Omental fat pad (tissue), 4 donors: ENCODE results near the gene P2RY2. TPM values are rescaled to one million over a fixed set of nuclear protein-coding genes. Genes with fewer than 3 reads are reported as not detected.
"Not testable (repeated sequence)": the region's sequence is repeated elsewhere in the genome, so short reads cannot be mapped to it uniquely, and the experiment has no call there.

Experiments
- ATAC-seq: fragments of 150-250 bp; one replicate; pipeline ENCODE4 v1.9.1; 2016; ENCODE audit warnings: mild to moderate bottlenecking, moderate library complexity; ENCODE audit not compliant: low FRiP score
- DNase-seq: peaks from one replicate; pipeline ENCODE4 v3.0.0-alpha.2; 2019; ENCODE audit warnings: low spot score
- total RNA-seq, 4 donors: library from RNA; depleted of rRNA; stranded (reverse); fragments of >200 nt; gene quantifications; one replicate each; pipeline ENCODE4 v1.1.0, GENCODE V29; 2016
- TF ChIP-seq, protein P1 (sequence below), 3 donors: fragments of 450-650 bp; IDR thresholded peaks; one replicate each; pipeline ENCODE4 v1.5.1; 2016 to 2017; ENCODE audit warnings: antibody characterized with exemption in 3 of 3, mild to moderate bottlenecking in 3 of 3, moderate library complexity in 2 of 3

The P2RY2 gene
- total RNA-seq, 4 donors from 2014 or later, result 0.47 to 1.1 (median 0.64) TPM

DNA sequence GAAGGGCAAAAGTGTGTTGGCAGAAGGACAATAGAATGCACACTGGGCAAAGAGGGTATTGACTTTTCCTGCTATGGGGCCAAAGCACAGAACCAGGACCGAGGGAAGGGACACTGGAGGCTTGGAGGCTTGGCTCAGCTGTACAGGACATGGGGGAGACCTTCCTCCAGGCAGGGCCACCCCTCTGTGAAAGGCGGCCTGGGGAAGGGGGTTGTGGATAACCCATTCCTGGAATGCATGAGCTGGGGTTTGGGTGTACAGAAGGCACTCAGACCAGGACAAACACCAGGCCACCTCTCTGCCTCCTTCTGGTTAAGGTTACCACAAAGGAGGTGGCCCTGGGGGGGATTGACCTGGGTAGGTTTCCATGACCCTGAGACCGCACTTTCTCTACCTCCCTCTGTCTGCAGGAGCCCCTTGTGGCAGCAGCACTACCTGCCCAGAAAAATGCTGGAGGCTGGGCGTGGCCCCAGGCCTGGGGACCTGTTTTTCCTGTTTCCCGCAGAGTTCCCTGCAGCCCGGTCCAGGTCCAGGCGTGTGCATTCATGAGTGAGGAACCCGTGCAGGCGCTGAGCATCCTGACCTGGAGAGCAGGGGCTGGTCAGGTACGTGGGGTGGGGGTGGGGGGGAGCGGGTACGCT is 9.6 kb downstream of the P2RY2 start:
- ATAC-seq (no peak), DNase-seq (no peak)
- TF ChIP-seq, protein P1, sequence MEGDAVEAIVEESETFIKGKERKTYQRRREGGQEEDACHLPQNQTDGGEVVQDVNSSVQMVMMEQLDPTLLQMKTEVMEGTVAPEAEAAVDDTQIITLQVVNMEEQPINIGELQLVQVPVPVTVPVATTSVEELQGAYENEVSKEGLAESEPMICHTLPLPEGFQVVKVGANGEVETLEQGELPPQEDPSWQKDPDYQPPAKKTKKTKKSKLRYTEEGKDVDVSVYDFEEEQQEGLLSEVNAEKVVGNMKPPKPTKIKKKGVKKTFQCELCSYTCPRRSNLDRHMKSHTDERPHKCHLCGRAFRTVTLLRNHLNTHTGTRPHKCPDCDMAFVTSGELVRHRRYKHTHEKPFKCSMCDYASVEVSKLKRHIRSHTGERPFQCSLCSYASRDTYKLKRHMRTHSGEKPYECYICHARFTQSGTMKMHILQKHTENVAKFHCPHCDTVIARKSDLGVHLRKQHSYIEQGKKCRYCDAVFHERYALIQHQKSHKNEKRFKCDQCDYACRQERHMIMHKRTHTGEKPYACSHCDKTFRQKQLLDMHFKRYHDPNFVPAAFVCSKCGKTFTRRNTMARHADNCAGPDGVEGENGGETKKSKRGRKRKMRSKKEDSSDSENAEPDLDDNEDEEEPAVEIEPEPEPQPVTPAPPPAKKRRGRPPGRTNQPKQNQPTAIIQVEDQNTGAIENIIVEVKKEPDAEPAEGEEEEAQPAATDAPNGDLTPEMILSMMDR (IDR thresholded peaks at IDR 0.05), result no peak

GRCh38 chr11:73228268-73229134 is 10.4 kb downstream of the P2RY2 start:
- TF ChIP-seq, protein P1 (IDR thresholded peaks at IDR 0.05), result no peak
- no peak for DNase-seq
- no peak for ATAC-seq

- TF ChIP-seq, protein P1 (IDR thresholded peaks at IDR 0.05), result no peak
- ATAC-seq, result peak; percentile 25
- DNase-seq, result no peak
Observed at GRCh38 chr11:73229321-73229895, 11.3 kb downstream of the P2RY2 start.

GRCh38 chr11:73229896-73230875 is 12.1 kb downstream of the P2RY2 start:
- ATAC-seq (no peak), DNase-seq (no peak)
- TF ChIP-seq, protein P1 (IDR thresholded peaks at IDR 0.05), result no peak

DNA sequence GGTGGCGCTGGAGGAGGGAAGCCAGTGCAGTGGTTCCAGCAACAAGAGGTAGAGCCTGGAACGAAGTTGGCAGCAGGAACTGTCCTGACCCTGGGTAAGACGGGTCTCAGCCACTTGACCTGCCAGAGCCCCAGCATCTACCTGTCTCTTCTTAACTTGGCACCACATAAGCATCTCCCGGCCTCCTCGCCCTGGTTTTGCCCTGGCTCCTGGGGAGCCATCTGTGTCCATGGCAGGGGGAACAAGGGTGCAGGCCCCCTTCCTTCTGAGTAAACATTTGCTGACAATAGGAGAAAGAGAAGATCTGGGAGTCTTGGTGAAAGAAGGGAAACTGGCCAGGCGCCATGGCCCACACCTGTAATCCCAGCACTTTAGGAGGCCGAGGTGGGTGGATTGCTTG is 12.8 kb downstream of the P2RY2 start:
- ATAC-seq (no peak), DNase-seq (no peak)
- TF ChIP-seq, protein P1 (IDR thresholded peaks at IDR 0.05), result no peak

GRCh38 chr11:73232487-73232886 is 14.4 kb downstream of the P2RY2 start:
- not testable (repeated sequence) for DNase-seq, ATAC-seq
